ENCODE data around the gene SLC27A3.

SLC27A3 gene

DNA sequence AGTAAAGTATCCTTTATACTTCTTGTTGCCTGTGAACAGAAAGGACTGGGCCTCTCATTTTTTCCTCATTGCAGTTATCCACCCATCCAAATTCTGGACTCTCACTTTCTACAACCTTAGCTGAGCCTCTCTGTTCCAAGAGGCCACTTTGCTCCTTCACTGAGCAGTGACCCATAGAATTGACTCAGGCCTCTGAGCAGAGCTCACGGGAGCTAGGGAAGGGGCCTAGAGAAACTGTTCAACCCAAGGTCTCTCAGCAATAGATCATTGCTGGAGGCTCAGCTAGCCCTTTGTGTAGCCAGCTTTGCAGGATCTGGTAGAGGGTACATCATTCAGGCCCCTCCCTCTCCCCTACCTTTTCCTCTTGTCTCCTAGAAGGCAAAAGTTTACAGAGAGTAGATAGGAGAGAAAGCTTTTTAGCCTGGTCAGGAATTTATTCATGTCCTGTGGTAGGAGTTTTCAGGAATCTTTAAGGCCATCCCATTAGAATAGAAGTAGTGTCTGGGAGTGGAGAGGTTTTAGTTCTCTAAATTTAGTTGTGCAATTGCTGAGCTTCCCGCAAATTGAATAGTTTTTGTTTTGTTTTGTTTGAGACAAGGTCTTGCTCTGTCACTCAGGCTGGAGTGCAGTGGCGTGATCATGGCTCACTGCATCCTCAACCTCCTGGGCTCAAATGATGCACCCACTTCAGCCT, 40.7 kb upstream of the SLC27A3 start:
- ATAC-seq, result no peak
- TF ChIP-seq GLIS3 (CRISPR knock-in tag; IDR thresholded peaks at IDR 0.05) (no peak), BACH2 (CRISPR knock-in tag; IDR thresholded peaks at IDR 0.05; ENCODE audit: borderline replicate concordance) (no peak), ZNF8 (CRISPR knock-in tag; IDR thresholded peaks at IDR 0.05) (no peak), ZFP30 (CRISPR knock-in tag; IDR thresholded peaks at IDR 0.05) (no peak), ESRRG (CRISPR knock-in tag; IDR thresholded peaks at IDR 0.05) (no peak), TOX (CRISPR knock-in tag; IDR thresholded peaks at IDR 0.05; ENCODE audit: borderline replicate concordance) (no peak), OSR1 (CRISPR knock-in tag; IDR thresholded peaks at IDR 0.05) (no peak), ZC3H10 (CRISPR knock-in tag; IDR thresholded peaks at IDR 0.05) (no peak), CSDC2 (CRISPR knock-in tag; IDR thresholded peaks at IDR 0.05) (no peak), ZNF565 (CRISPR knock-in tag; conservative IDR thresholded peaks at IDR 0.05; ENCODE audit: low read depth) (no peak), SNAI2 (CRISPR knock-in tag; IDR thresholded peaks at IDR 0.05) (no peak), RARB (CRISPR knock-in tag; IDR thresholded peaks at IDR 0.05) (no peak), ZFP3 (CRISPR knock-in tag; IDR thresholded peaks at IDR 0.05) (no peak), ISL1 (CRISPR knock-in tag; IDR thresholded peaks at IDR 0.05) (no peak), PPARA (CRISPR knock-in tag; IDR thresholded peaks at IDR 0.05; ENCODE audit: borderline replicate concordance) (no peak), ARNTL (CRISPR knock-in tag; IDR thresholded peaks at IDR 0.05; ENCODE audit: borderline replicate concordance, low read depth) (no peak), TCF4 (CRISPR knock-in tag; IDR thresholded peaks at IDR 0.05; ENCODE audit: borderline replicate concordance) (no peak)
- TF ChIP-seq, protein P1, sequence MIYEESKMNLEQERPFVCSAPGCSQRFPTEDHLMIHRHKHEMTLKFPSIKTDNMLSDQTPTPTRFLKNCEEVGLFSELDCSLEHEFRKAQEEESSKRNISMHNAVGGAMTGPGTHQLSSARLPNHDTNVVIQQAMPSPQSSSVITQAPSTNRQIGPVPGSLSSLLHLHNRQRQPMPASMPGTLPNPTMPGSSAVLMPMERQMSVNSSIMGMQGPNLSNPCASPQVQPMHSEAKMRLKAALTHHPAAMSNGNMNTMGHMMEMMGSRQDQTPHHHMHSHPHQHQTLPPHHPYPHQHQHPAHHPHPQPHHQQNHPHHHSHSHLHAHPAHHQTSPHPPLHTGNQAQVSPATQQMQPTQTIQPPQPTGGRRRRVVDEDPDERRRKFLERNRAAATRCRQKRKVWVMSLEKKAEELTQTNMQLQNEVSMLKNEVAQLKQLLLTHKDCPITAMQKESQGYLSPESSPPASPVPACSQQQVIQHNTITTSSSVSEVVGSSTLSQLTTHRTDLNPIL (CRISPR knock-in tag; IDR thresholded peaks at IDR 0.05; ENCODE audit: low read depth), result no peak
- TF ChIP-seq, protein P2, sequence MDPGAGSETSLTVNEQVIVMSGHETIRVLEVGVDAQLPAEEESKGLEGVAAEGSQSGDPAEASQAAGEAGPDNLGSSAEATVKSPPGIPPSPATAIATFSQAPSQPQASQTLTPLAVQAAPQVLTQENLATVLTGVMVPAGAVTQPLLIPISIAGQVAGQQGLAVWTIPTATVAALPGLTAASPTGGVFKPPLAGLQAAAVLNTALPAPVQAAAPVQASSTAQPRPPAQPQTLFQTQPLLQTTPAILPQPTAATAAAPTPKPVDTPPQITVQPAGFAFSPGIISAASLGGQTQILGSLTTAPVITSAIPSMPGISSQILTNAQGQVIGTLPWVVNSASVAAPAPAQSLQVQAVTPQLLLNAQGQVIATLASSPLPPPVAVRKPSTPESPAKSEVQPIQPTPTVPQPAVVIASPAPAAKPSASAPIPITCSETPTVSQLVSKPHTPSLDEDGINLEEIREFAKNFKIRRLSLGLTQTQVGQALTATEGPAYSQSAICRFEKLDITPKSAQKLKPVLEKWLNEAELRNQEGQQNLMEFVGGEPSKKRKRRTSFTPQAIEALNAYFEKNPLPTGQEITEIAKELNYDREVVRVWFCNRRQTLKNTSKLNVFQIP (CRISPR knock-in tag; IDR thresholded peaks at IDR 0.05; ENCODE audit: borderline replicate concordance, low read depth), result no peak
- TF ChIP-seq, protein P3, sequence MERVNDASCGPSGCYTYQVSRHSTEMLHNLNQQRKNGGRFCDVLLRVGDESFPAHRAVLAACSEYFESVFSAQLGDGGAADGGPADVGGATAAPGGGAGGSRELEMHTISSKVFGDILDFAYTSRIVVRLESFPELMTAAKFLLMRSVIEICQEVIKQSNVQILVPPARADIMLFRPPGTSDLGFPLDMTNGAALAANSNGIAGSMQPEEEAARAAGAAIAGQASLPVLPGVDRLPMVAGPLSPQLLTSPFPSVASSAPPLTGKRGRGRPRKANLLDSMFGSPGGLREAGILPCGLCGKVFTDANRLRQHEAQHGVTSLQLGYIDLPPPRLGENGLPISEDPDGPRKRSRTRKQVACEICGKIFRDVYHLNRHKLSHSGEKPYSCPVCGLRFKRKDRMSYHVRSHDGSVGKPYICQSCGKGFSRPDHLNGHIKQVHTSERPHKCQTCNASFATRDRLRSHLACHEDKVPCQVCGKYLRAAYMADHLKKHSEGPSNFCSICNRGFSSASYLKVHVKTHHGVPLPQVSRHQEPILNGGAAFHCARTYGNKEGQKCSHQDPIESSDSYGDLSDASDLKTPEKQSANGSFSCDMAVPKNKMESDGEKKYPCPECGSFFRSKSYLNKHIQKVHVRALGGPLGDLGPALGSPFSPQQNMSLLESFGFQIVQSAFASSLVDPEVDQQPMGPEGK (CRISPR knock-in tag; IDR thresholded peaks at IDR 0.05; ENCODE audit: borderline replicate concordance), result no peak

DNA sequence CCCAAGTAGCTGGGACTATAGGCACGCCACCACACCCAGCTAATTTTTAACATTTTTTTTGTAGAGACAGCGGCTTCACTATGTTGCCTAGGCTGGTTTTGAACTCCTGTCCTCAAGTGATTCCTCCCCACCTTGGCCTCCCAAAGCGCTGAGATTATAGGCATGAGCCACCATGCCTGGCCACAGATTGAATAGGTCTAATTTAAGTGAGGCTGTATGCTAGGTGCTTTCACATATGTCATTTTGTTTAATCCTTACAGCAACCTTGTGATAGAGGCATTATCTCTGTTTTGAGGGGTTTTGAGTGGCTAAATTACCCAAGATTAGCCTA, 40.2 kb upstream of the SLC27A3 start:
- ATAC-seq, result no peak
- TF ChIP-seq RARB (CRISPR knock-in tag; IDR thresholded peaks at IDR 0.05), result no peak
- TF ChIP-seq ZNF565 (CRISPR knock-in tag; conservative IDR thresholded peaks at IDR 0.05; ENCODE audit: low read depth), result no peak
- no peak for TF ChIP-seq TCF4 (CRISPR knock-in tag; IDR thresholded peaks at IDR 0.05; ENCODE audit: borderline replicate concordance)
- TF ChIP-seq PPARA (CRISPR knock-in tag; IDR thresholded peaks at IDR 0.05; ENCODE audit: borderline replicate concordance), result no peak
- TF ChIP-seq ARNTL (CRISPR knock-in tag; IDR thresholded peaks at IDR 0.05; ENCODE audit: borderline replicate concordance, low read depth), result no peak
- TF ChIP-seq ESRRG (CRISPR knock-in tag; IDR thresholded peaks at IDR 0.05), result no peak
- no peak for TF ChIP-seq OSR1 (CRISPR knock-in tag; IDR thresholded peaks at IDR 0.05)
- TF ChIP-seq, protein P1 (CRISPR knock-in tag; IDR thresholded peaks at IDR 0.05; ENCODE audit: low read depth), result no peak
- no peak for TF ChIP-seq ZNF8 (CRISPR knock-in tag; IDR thresholded peaks at IDR 0.05)

DNA sequence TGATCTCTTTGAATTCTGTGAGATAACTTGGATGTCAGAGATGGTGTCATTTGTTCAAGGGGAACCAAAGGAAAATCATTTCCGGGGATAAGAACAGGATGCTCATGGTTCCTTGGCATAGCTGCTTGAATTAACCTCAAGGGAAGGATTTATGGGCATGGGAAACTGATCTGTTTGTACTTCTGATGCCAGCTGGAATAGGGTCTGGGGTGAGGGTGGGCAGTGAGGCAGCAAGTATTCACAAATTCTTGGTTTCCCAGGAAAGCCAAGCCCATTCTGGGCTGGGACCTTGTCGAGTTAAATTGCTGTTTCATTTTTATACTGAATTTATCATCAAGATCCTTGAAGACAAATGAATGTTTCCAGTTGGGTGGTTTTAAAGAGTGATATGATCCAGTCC, 33.2 kb upstream of the SLC27A3 start:
- TF ChIP-seq, protein P4, sequence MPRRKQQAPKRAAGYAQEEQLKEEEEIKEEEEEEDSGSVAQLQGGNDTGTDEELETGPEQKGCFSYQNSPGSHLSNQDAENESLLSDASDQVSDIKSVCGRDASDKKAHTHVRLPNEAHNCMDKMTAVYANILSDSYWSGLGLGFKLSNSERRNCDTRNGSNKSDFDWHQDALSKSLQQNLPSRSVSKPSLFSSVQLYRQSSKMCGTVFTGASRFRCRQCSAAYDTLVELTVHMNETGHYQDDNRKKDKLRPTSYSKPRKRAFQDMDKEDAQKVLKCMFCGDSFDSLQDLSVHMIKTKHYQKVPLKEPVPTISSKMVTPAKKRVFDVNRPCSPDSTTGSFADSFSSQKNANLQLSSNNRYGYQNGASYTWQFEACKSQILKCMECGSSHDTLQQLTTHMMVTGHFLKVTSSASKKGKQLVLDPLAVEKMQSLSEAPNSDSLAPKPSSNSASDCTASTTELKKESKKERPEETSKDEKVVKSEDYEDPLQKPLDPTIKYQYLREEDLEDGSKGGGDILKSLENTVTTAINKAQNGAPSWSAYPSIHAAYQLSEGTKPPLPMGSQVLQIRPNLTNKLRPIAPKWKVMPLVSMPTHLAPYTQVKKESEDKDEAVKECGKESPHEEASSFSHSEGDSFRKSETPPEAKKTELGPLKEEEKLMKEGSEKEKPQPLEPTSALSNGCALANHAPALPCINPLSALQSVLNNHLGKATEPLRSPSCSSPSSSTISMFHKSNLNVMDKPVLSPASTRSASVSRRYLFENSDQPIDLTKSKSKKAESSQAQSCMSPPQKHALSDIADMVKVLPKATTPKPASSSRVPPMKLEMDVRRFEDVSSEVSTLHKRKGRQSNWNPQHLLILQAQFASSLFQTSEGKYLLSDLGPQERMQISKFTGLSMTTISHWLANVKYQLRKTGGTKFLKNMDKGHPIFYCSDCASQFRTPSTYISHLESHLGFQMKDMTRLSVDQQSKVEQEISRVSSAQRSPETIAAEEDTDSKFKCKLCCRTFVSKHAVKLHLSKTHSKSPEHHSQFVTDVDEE (CRISPR knock-in tag; IDR thresholded peaks at IDR 0.05), result no peak
- TF ChIP-seq SNAI2 (CRISPR knock-in tag; IDR thresholded peaks at IDR 0.05), result no peak
- TF ChIP-seq, protein P2 (CRISPR knock-in tag; IDR thresholded peaks at IDR 0.05; ENCODE audit: borderline replicate concordance, low read depth), result no peak
- TF ChIP-seq ZNF565 (CRISPR knock-in tag; conservative IDR thresholded peaks at IDR 0.05; ENCODE audit: low read depth), result no peak
- no peak for TF ChIP-seq ZNF8 (CRISPR knock-in tag; IDR thresholded peaks at IDR 0.05)
- TF ChIP-seq ZC3H10 (CRISPR knock-in tag; IDR thresholded peaks at IDR 0.05), result no peak
- no peak for TF ChIP-seq ZFP3 (CRISPR knock-in tag; IDR thresholded peaks at IDR 0.05)
- no peak for TF ChIP-seq RARB (CRISPR knock-in tag; IDR thresholded peaks at IDR 0.05)
- TF ChIP-seq ZFP30 (CRISPR knock-in tag; IDR thresholded peaks at IDR 0.05), result no peak
- TF ChIP-seq ESRRG (CRISPR knock-in tag; IDR thresholded peaks at IDR 0.05), result no peak
- ATAC-seq, result no peak

Measured in SK-N-SH treated with all-trans-retinoic acid at 6 μM for 48 hours (cell line).